Measurements from ENCODE around the gene WEE1.

The WEE1 gene

GRCh38 chr11:9625728-9626127 is 52.3 kb downstream of the WEE1 start:
- H3K9me3 ChIP-seq, result no peaks in the 10 kb centered on the region
- no peak overlapping the region for H3K4me3 ChIP-seq
- H3K4me1 ChIP-seq, result peaks cover 9% of the 10 kb centered on the region
- no peaks in the 10 kb centered on the region for H3K36me3 ChIP-seq (replicated peaks)
- in situ Hi-C loops (cut with MboI; ENCODE audit: low sequenced_read_pairs), result no loop called here
- DNase-seq (ENCODE audit: low spot score in 2 of 2), result no peak
- H3K27me3 ChIP-seq (ENCODE audit: low read depth), result no peaks in the 10 kb centered on the region

GRCh38 chr11:9626496-9627394 is 53.3 kb downstream of the WEE1 start:
- DNase-seq (ENCODE audit: low spot score in 2 of 2), result peak; percentile 32 to 51
- Histone ChIP-seq H3K4me3 (no peak overlapping the region), H3K4me1 (peaks cover 9% of the 10 kb centered on the region), H3K9me3 (no peaks in the 10 kb centered on the region), H3K27me3 (ENCODE audit: low read depth) (no peaks in the 10 kb centered on the region), H3K36me3 (replicated peaks) (no peaks in the 10 kb centered on the region)
- in situ Hi-C loops (cut with MboI; ENCODE audit: low sequenced_read_pairs), result no loop called here

DNA sequence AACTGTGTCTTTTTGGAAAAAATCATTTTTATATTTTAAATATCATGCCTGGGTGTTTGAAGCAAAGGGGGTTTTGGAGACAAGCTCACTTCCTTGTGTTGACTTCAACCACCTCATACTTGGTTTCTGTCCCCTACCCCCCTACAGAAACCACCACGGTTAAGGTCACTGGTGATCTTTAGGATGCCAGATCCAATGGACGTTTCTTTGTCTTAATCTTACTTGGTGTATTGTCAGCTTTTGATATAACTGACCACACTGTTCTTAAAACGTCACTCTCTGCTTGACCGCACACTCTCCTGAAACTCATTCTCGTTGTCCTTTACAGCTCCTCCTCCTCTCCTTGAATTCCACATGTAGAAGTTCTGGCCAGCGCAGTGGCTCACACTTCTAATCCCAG is 55.6 kb downstream of the WEE1 start:
- in situ Hi-C loops (cut with MboI; ENCODE audit: low sequenced_read_pairs), result no loop called here
- H3K4me1 ChIP-seq, result peaks cover 9% of the 10 kb centered on the region
- DNase-seq (ENCODE audit: low spot score in 2 of 2), result no peak

DNA sequence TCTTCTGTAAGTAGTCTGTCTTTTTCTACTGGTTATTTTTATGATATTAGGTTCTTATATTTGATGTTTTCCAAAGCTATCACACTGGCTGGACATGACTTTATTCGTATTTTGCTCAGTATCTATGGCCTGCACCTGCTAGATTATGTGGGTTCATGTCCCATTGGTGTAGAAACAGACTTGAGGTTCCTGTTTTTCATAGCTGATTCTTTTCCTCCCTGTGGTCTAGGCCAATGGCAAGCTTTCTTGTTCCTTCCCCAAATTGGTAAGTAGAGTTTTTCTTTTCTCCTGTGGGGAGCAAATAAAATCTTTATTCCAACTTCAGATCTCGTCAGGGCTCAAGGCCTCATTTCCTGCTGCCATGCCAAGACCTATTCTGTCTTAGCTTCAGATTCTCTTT is 60.2 kb downstream of the WEE1 start:
- Histone ChIP-seq H3K4me1 (no peaks in the 10 kb centered on the region), H3K36me3 (replicated peaks) (no peaks in the 10 kb centered on the region), H3K4me3 (no peak overlapping the region), H3K9me3 (no peaks in the 10 kb centered on the region), H3K27me3 (ENCODE audit: low read depth) (no peaks in the 10 kb centered on the region)
- in situ Hi-C loops (cut with MboI; ENCODE audit: low sequenced_read_pairs), result no loop called here
- no peak for DNase-seq (ENCODE audit: low spot score in 2 of 2)

More for the DNA sequence above, 55.6 kb downstream of the WEE1 start:
- Histone ChIP-seq H3K36me3 (replicated peaks) (no peaks in the 10 kb centered on the region), H3K4me3 (no peak overlapping the region), H3K27me3 (ENCODE audit: low read depth) (no peaks in the 10 kb centered on the region), H3K9me3 (no peaks in the 10 kb centered on the region)

DNA sequence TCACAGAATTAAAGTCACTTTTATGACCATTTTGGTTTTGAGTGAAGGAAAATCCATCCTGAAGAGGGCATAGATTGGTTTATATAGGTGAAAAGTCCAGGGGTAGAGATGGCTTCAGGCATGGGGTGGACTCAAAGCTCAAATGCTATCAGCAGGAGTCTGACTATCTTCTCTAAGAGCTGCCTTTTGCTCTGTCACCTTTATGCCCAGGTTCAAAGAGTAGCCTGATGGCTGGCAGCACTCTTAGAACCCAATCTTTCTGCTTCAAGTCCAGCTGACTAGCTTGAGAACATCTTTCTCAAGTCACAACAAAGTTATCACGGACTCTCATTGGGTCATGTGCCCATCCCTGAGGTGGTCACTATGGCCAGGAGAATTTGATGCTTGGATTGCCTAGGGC is 63.2 kb downstream of the WEE1 start:
- DNase-seq (ENCODE audit: low spot score in 2 of 2), result no peak
- Histone ChIP-seq H3K27me3 (ENCODE audit: low read depth) (no peaks in the 10 kb centered on the region), H3K9me3 (no peaks in the 10 kb centered on the region), H3K4me1 (no peaks in the 10 kb centered on the region), H3K36me3 (replicated peaks) (no peaks in the 10 kb centered on the region), H3K4me3 (no peak overlapping the region)
- in situ Hi-C loops (cut with MboI; ENCODE audit: low sequenced_read_pairs), result no loop called here

GRCh38 chr11:9639099-9639498 is 65.6 kb downstream of the WEE1 start:
- DNase-seq (ENCODE audit: low spot score in 2 of 2), result no peak
- no peaks in the 10 kb centered on the region for H3K4me1 ChIP-seq
- H3K27me3 ChIP-seq (ENCODE audit: low read depth), result no peaks in the 10 kb centered on the region
- H3K4me3 ChIP-seq, result no peak overlapping the region
- in situ Hi-C loops (cut with MboI; ENCODE audit: low sequenced_read_pairs), result no loop called here
- H3K9me3 ChIP-seq, result no peaks in the 10 kb centered on the region
- no peaks in the 10 kb centered on the region for H3K36me3 ChIP-seq (replicated peaks)

Measured in HAP-1 (cell line).